HG03571 (cell line): ENCODE measurements around the gene MMP1.
A peak's percentile ranks its signal among the peaks of the same experiment; 100 is the strongest.

Experiments used
- ATAC-seq: cut with Tn5 transposase; IDR thresholded peaks from one replicate; pipeline ENCODE4 v1.9.1; 2021; ENCODE audit not compliant: unreplicated experiment

Gene MMP1

GRCh38 chr11:102807921-102808320, 10.0 kb upstream of the MMP1 start:
- ATAC-seq, result no peak

- no peak for ATAC-seq
These were observed 8.3 kb upstream of the MMP1 start for GRCh38 chr11:102806296-102806695.

GRCh38 chr11:102802341-102802740, 4.4 kb upstream of the MMP1 start:
- no peak for ATAC-seq

GRCh38 chr11:102800767-102801166, 2.8 kb upstream of the MMP1 start:
- ATAC-seq, result no peak

- no peak for ATAC-seq
These were observed 1.9 kb upstream of the MMP1 start for GRCh38 chr11:102799681-102800340.

GRCh38 chr11:102794382-102794781, 3.6 kb downstream of the MMP1 start:
- ATAC-seq, result peak; percentile 94

GRCh38 chr11:102793677-102794290, 4.2 kb downstream of the MMP1 start:
- ATAC-seq, result no peak

- no peak for ATAC-seq
These were observed 5.4 kb downstream of the MMP1 start for GRCh38 chr11:102792604-102793003.

GRCh38 chr11:102791271-102792036, 6.5 kb downstream of the MMP1 start:
- no peak for ATAC-seq

GRCh38 chr11:102788334-102788995, 9.5 kb downstream of the MMP1 start:
- ATAC-seq, result no peak

GRCh38 chr11:102784380-102784779, 13.6 kb downstream of the MMP1 start:
- ATAC-seq, result no peak

GRCh38 chr11:102783720-102784119, 14.2 kb downstream of the MMP1 start:
- ATAC-seq, result no peak

- no peak for ATAC-seq
These were observed 14.9 kb downstream of the MMP1 start for GRCh38 chr11:102783016-102783415.

- ATAC-seq, result no peak
These were observed 16.3 kb downstream of the MMP1 start for GRCh38 chr11:102781676-102782075.

- ATAC-seq, result no peak
These were observed 17.5 kb downstream of the MMP1 start, which contains the start of gene MMP10 for GRCh38 chr11:102780491-102780918. MMP10 (minus strand) TSS chr11:102780628; CDS start chr11:102780591, 37 bp downstream.

GRCh38 chr11:102776454-102776853, 21.5 kb downstream of the MMP1 start:
- no peak for ATAC-seq

- ATAC-seq, result no peak
These were observed 24.6 kb downstream of the MMP1 start for GRCh38 chr11:102773386-102773785.

- no peak for ATAC-seq
These were observed 26.6 kb downstream of the MMP1 start for GRCh38 chr11:102771351-102771750.

GRCh38 chr11:102770191-102770590, 27.8 kb downstream of the MMP1 start:
- ATAC-seq, result no peak

GRCh38 chr11:102767800-102768199, 30.2 kb downstream of the MMP1 start:
- ATAC-seq, result no peak

- ATAC-seq, result no peak
These were observed 34.5 kb downstream of the MMP1 start for GRCh38 chr11:102763440-102763839.
